Heart left ventricle (tissue), 16 donors: ENCODE data around the gene CNNM3. TPM values are rescaled to one million over a fixed set of nuclear protein-coding genes. Genes with fewer than 3 reads are reported as not detected.

Experiments
- ATAC-seq, 4 donors: fragments of 200-7000 bp; cut with Tn5 transposase; one replicate each; pipeline ENCODE4 v1.9.1; 2020 to 2022; ENCODE audit warnings: moderate library complexity in 4 of 4, mild to moderate bottlenecking in 3 of 4, moderate number of reproducible peaks in 1 of 4
- DNase-seq, 5 donors: peaks; one replicate each; pipeline ENCODE4 v3.0.0-alpha.2; 2020
- H3K27ac ChIP-seq, 12 donors: fragments of 200-600 bp; sonication (generic) in 4 of 12; one replicate each; pipeline versions ENCODE4 v1.5.0 to v1.8.0; 2016 to 2022; ENCODE audit warnings: mild to moderate bottlenecking in 2 of 12
- H3K27me3 ChIP-seq, 9 donors: fragments of 200-600 bp; sonication (generic) in 2 of 9; one replicate each; pipeline versions ENCODE4 v1.5.1 to v1.8.0; 2016 to 2022; ENCODE audit warnings: mild to moderate bottlenecking in 3 of 9
- H3K36me3 ChIP-seq, 9 donors: fragments of 200-600 bp; sonication (generic) in 2 of 9; one replicate each; pipeline versions ENCODE4 v1.5.0 to v1.8.0; 2018 to 2022; ENCODE audit warnings: mild to moderate bottlenecking in 2 of 9
- H3K4me1 ChIP-seq, 12 donors: fragments of 200-600 bp; sonication (generic) in 4 of 12; one replicate each; pipeline versions ENCODE4 v1.5.0 to v1.8.0; 2016 to 2022; ENCODE audit warnings: mild to moderate bottlenecking in 3 of 12
- H3K4me3 ChIP-seq, 12 donors: fragments of 200-600 bp; sonication (generic) in 4 of 12; one replicate each; pipeline versions ENCODE4 v1.5.0 to v1.8.0; 2017 to 2022; ENCODE audit warnings: mild to moderate bottlenecking in 9 of 12, moderate library complexity in 4 of 12
- H3K9me3 ChIP-seq, 12 donors: fragments of 200-600 bp; sonication (generic) in 4 of 12; one replicate each; pipeline versions ENCODE4 v1.5.0 to v1.8.0; 2016 to 2022; ENCODE audit warnings: mild to moderate bottlenecking in 1 of 12
- POLR2A ChIP-seq, 2 donors: fragments of 450-650 bp; IDR thresholded peaks; one replicate each; pipeline ENCODE4 v1.6.1; 2017; ENCODE audit warnings: antibody characterized with exemption in 2 of 2, mild to moderate bottlenecking in 2 of 2, moderate library complexity in 2 of 2
- WGBS, 4 donors: extraction: QIAGEN DNeasy Blood & Tissue Kit in 2 of 4; methylation state at CpG; one replicate each; pipeline versions ENCODE4 v1.1.5 to v1.1.7; 2013 to 2018; 5-methylcytosine and 5-hydroxymethylcytosine counted together
- intact Hi-C, 10 donors: fragments of 100-400 bp; cut with DNase I; formaldehyde crosslinking; loops; one replicate each; pipeline versions ENCODE4 v1.11.1 to v1.14.2; 2022
- polyA plus RNA-seq, 2 donors: library from polyadenylated mRNA; stranded (reverse); fragments of 200-250 nt; gene quantifications; one replicate each; pipeline ENCODE4 v1.2.3, GENCODE V29; 2013
- total RNA-seq, 9 donors: library from RNA; depleted of rRNA in 2 of 9; stranded (reverse); fragments of >200 nt in 2 of 9; fragmentation: NEBNext Ultra II Directional in 3 of 9; extraction: Animal tissue kit (Norgen Biotek cat#: 25700) in 3 of 9; gene quantifications; one replicate each; pipeline versions ENCODE4 v1.1.0 to v1.2.4, GENCODE V29; 2016 to 2023
- TF ChIP-seq, protein P1 (sequence below), 12 donors: fragments of 200-600 bp; sonication (generic) in 4 of 12; IDR thresholded peaks; one replicate each; pipeline versions ENCODE4 v1.5.0 to v1.8.0; 2018 to 2022; ENCODE audit warnings: antibody characterized with exemption in 12 of 12, mild to moderate bottlenecking in 5 of 12
- donor health status: ischemic (EF 13 %, LVEDD 7.1; RV severe dilation, severe dysfunction).
- donor health status: healthy with polysubstance abuse.
- donor health status: DM: no; HTN: yes; CAD: no.
- donor health status: DM: no; HTN: no; CAD: no.
- donor health status: ischemic (EF 25% LVEDD 6.9; RV normal size, moderate dysfunction).
- donor health status: ischemic (EF 25% LVEDD 5.7; RV mildly dilated, moderate dysfunction).
- donor health status: healthy.
- donor health status: DM: yes; HTN: yes; CAD: no.
- donor health status: ischemic (EF 35%, LVEDD 5.7; RV mildly dilated, moderate dysfunction).
- donor health status: nonischemic (EF 11% LVEDD 7.7; RV severe dilation, severe dysfunction).
- donor health status: DM: yes; HTN: yes; CAD: no.
- donor health status: PGD.
- donor health status: ischemic (EF 29% LVEDD 5.4; RV normal size, mild dysfunction).
- donor health status: nonischemic (EF 23%, LVEDD 6.1; RV moderate dilation, normal function).

The CNNM3 gene
- total and polyA plus RNA-seq, 11 donors: 5.1 to 17.7 (median 10.2) TPM

DNA sequence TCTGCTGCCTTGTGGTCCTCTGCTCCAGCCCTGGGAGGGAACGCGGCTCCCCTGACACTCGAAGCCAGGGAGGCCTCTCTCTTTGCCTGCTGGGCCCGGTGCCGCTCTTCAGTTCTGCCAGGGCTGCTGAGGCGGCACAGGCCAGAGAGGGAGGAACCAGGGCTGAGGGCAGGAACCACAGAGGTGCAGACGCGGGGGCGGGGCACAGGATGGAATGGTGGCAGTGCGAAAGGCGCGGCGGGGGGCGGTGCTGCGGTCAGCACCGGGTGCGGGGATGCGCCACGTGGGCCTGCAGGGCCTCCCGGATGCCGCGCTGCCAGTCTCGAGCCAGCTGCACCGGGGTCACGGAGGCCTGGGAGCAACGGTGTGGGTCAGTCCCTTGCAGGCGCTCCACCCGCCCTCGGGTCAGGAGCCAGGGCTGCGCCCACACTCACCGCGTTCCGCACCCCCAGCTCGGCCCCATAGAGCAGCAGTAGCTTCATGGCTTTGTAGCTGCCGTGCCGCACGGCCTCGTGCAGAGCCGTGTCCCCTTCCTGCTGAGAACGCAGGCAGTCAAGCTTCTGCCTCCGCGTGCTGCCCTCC lies 23.3 kb downstream of the CNNM3 start:
- H3K27me3 ChIP-seq: no peaks in the 10 kb centered on the region
- TF ChIP-seq, protein P1, sequence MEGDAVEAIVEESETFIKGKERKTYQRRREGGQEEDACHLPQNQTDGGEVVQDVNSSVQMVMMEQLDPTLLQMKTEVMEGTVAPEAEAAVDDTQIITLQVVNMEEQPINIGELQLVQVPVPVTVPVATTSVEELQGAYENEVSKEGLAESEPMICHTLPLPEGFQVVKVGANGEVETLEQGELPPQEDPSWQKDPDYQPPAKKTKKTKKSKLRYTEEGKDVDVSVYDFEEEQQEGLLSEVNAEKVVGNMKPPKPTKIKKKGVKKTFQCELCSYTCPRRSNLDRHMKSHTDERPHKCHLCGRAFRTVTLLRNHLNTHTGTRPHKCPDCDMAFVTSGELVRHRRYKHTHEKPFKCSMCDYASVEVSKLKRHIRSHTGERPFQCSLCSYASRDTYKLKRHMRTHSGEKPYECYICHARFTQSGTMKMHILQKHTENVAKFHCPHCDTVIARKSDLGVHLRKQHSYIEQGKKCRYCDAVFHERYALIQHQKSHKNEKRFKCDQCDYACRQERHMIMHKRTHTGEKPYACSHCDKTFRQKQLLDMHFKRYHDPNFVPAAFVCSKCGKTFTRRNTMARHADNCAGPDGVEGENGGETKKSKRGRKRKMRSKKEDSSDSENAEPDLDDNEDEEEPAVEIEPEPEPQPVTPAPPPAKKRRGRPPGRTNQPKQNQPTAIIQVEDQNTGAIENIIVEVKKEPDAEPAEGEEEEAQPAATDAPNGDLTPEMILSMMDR (IDR thresholded peaks at IDR 0.05): no peak
- TF ChIP-seq POLR2A (IDR thresholded peaks at IDR 0.05): no peak
- peaks cover 0 to 40% (median 23%) of the 10 kb centered on the region in 9 donors for H3K36me3 ChIP-seq
- H3K9me3 ChIP-seq: no peaks in the 10 kb centered on the region
- intact Hi-C loops: no loop called here
- H3K4me1 ChIP-seq: peaks cover 0 to 38% (median 9%) of the 10 kb centered on the region in 12 donors
- H3K4me3 ChIP-seq: peak overlapping the region in 1 of 12 donors; percentile 34
- DNase-seq (peak in 2 of 5 donors; percentile 53 to 81), ATAC-seq (peak in 1 of 4 donors; percentile 7)
- peak overlapping the region in 1 of 12 donors; percentile 7 for H3K27ac ChIP-seq
- WGBS, 4 donors: 36 to 52% (median 42%) methylated on average over 29 to 42 of the region's 42 CpGs

DNA sequence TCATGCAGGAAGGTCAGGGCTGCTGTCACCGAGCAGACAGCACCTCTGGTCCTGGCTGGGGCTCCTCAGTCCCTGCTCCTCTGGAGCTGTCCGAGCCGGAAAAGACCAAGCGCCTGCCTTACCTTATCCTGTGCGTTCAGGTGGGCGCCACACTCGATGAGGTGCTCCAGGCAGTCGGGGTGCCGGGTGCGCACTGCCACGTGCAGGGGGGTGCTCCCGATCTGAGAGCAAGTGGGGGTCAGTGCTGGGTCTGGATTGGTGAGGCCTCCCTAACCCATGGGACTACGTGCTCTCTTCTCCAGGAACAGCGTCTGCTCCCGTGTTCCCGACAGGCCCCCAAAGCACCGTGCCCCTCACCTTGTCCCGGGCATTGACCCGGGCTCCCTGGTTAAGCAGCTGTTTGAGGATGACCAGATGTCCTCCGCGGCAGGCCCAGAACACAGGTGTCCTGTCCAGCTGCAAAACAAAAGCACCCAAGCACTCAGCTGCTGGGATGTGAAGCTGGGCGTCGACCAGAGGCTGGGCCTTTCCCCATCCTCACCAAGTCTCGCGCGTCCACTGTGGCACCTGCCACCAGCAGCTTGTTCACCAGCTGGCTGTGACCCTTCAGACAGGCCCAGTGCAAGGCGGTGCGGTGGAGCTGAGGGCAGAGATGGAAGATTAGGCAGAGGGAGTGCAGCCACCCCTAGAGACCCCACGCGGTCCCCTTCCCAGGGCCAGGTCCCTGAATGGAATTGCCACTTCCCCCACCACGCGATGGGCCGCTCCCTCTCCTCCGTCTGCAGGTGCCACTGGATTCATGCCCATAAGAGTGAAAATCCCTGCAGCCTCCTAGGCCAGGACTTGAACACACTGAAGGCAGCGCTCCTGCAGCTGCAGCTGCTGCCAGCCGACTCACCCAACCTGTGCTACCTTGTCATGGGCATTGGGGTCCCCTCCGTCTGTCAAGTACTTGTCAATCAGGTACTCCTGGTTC lies 24.1 kb downstream of the CNNM3 start:
- ATAC-seq: peak in 1 of 4 donors; percentile 1
- peak overlapping the region in 1 of 12 donors; percentile 34 for H3K4me3 ChIP-seq

DNA sequence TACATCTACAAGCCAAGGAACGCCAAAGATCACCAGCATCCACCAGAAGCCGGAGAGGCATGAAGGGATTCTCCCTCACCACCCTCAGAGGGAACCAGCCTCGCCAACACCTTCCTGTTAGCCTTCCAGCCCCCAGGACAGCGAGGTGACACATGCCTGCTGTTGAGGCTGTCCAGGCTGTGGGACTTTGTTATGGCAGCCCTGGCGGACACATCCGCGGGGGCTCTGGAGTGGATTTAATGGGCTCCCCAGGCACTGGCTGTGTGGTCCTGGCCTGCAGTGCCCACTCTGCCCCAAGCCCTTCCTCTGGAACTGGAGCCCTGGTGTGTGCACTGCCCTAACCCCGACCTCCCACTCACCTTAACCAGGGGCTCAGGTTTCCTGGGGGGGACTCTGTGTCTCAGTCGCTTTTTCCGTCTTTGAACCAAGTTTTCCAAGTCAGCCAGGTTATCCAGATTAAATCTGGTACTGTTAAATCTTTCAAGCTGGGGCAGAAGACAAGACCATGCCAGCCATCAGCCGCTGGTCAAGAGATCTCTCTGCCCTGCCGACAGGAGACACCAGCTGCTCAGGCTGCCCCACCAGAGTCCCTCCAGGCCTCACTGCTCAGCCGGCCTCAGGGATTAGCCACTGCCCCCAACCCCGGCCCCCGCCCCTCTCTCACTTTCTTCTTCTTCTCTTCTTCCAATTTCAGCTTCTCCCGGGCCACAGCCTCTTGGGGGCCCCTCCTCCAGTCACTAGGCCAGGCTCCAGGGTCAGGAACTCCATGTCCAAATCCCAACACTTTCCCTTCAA lies 25.8 kb downstream of the CNNM3 start:
- H3K36me3 ChIP-seq: peaks cover 0 to 33% (median 19%) of the 10 kb centered on the region in 9 donors
- H3K27me3 ChIP-seq: no peaks in the 10 kb centered on the region
- peak overlapping the region in 8 of 12 donors; percentile 6 to 47 (median 17) for H3K4me3 ChIP-seq
- TF ChIP-seq, protein P1 (IDR thresholded peaks at IDR 0.05): no peak
- TF ChIP-seq POLR2A (IDR thresholded peaks at IDR 0.05): no peak
- DNase-seq: peak in 1 of 5 donors; percentile 30
- intact Hi-C loops: loop anchor here in 1 of 10 donors (10.0 kb wide), 1 partner anchor 273 kb away; the partner anchor contains the start of gene ANKRD36
- peak; percentile 8 to 48 (median 28) for ATAC-seq
- peak overlapping the region in 9 of 12 donors; percentile 24 to 81 (median 71) for H3K27ac ChIP-seq
- H3K4me1 ChIP-seq: peaks cover 0 to 40% (median 11%) of the 10 kb centered on the region in 12 donors
- no peaks in the 10 kb centered on the region for H3K9me3 ChIP-seq
- WGBS, 4 donors: 71 to 73% (median 72%) methylated on average over 14 to 16 of the region's 16 CpGs

More for the DNA sequence above, 24.1 kb downstream of the CNNM3 start:
- Histone ChIP-seq H3K36me3 (peaks cover 0 to 32% (median 15%) of the 10 kb centered on the region in 9 donors), H3K27ac (no peak overlapping the region), H3K27me3 (no peaks in the 10 kb centered on the region), H3K9me3 (no peaks in the 10 kb centered on the region), H3K4me1 (peaks cover 0 to 40% (median 11%) of the 10 kb centered on the region in 12 donors)
- WGBS, 4 donors: 85 to 89% (median 88%) methylated on average over 29 to 37 of the region's 37 CpGs
- intact Hi-C loops: loop anchor here in 1 of 10 donors (10.0 kb wide), 1 partner anchor 275 kb away; the partner anchor contains the start of gene ANKRD36
- DNase-seq: no peak
- TF ChIP-seq POLR2A (IDR thresholded peaks at IDR 0.05): no peak
- TF ChIP-seq, protein P1 (IDR thresholded peaks at IDR 0.05): no peak
